Measurements from ENCODE around the gene SLC2A8. TPM values are rescaled to one million over a fixed set of nuclear protein-coding genes. Genes with fewer than 3 reads are reported as not detected.

Gene SLC2A8, protein sequence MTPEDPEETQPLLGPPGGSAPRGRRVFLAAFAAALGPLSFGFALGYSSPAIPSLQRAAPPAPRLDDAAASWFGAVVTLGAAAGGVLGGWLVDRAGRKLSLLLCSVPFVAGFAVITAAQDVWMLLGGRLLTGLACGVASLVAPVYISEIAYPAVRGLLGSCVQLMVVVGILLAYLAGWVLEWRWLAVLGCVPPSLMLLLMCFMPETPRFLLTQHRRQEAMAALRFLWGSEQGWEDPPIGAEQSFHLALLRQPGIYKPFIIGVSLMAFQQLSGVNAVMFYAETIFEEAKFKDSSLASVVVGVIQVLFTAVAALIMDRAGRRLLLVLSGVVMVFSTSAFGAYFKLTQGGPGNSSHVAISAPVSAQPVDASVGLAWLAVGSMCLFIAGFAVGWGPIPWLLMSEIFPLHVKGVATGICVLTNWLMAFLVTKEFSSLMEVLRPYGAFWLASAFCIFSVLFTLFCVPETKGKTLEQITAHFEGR
- total RNA-seq, result 14.5 TPM

- peak; percentile 73 to 100 (median 99) for DNase-seq (ENCODE audit: low read depth in 2 of 3, low spot score in 2 of 3)
Measured at GRCh38 chr9:127396808-127397645, at the start of gene SLC2A8. Gene SLC2A8 (plus strand): TSS chr9:127397169. CDS start chr9:127397231, 62 bp downstream.

DNA sequence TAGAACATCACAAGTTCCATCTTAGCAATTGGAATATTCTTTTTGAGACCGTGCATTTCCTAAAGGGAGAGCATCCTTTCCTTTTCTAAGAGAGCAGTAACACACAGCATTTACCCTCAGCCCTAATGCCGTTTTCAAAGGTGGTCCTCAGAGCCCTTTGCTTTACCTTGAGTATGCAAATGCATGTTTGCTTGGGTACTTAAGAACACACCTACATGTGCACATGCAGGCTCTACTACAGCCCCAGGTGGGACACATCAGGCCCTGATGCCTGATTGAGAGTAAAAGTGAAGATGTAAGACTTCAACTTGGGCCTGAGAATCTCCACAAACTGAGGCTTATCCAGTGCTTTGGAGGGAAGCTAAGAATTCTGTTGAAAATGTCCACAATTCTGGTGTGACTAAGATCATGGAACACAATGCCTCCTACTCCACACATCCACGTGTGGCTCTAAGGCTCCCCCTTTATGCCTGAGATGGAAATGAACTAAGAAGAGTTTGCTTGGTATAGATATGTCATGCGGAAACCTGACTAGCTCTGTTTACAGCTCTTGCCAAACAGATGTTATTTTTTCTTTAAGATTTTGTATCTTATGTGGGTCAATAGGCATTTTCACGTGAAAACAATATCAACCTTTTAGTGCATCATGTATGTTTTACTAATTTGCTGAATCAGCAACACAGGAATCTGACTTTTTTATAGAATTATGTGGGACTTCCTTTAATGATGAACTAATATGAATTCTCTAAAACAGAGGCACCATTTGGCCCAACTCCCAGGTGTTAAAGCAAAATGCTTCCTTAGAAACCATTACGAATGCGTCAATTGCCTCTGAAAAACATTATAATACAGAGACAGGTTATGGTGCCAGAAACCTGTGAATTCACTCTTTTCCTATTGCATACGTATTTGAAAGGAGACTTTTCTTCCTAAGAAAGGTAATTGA lies 48.9 kb upstream of the SLC2A8 start:
- no peak for DNase-seq (ENCODE audit: low read depth in 2 of 3, low spot score in 2 of 3)

- no peak for DNase-seq (ENCODE audit: low read depth in 2 of 3, low spot score in 2 of 3)
Measured at GRCh38 chr9:127349483-127350113, 47.4 kb upstream of the SLC2A8 start.

DNA sequence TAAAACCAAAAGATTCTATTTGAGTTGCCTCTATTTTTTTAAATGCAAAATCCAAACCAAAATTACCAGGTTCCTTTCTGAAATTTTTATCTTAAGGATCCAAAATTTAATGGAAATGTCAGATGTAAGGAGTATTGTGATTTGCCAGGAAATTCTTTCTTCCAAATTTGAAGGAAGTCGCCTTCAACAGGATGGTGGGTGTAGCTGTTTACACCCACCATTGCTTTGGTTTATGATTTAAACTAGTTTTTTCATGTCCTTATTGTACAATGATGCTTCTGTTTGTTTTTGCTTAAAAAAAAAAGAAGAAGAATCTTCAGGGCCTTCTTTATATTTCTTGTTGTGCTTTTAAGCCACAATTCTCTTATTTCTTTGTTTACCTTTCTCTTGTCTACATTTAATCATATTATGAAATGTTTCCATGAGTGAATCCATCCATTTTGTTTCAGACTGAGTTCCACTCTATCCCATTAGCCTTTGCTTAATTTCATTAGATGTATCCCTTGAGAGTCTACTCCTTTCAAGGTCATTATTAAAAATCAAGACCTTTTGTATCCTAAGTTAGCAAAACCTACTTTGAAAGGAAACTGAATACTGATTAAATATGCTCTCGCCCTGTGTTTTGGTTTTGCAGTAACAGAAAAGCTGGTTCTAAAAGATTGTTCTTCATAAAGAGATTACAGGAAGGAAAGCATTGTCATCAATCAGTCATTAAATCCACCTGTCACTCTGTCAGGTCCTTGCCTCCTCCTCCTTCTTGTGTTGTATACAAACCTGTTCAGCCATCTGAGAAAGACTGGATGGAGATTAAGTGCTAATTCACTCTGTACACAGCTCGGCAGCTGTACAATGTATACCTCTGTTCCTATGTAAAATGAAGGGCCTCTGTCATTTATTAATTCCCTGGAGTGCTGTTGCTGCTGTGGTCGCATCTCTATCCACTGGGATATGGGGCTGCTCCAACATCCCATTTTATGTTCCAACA lies 45.5 kb upstream of the SLC2A8 start:
- DNase-seq (ENCODE audit: low read depth in 2 of 3, low spot score in 2 of 3), result no peak

GRCh38 chr9:127353882-127354281 lies 43.1 kb upstream of the SLC2A8 start:
- peak in 1 of 3 donors; percentile 42 for DNase-seq (ENCODE audit: low read depth in 2 of 3, low spot score in 2 of 3)

- DNase-seq (ENCODE audit: low read depth in 2 of 3, low spot score in 2 of 3), result no peak
Measured at GRCh38 chr9:127356906-127357305, 40.1 kb upstream of the SLC2A8 start.

DNA sequence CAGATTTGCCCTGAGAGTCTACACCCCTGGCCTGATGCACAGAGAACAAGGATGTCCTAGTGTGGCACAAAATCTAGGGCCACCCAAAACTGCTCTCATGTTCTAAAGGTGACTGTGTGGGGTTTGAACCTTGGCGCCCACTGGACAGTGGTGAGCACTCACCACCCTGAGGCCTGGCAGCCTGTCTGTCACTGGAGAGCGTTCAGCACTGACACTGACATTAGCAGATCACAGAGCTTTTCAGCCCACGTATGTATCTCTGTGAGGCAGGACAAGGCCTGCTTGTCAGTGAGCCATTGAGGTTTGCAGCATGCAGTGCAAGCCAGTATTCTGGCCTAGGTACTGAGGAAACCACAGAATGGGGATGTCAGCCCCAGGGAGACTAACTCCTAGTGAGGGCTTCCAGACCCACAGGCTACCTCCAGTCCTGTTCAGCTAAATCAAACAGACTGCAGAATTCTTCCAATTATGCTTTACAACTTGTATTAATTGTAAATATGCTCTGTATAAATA lies 38.9 kb upstream of the SLC2A8 start:
- DNase-seq (ENCODE audit: low read depth in 2 of 3, low spot score in 2 of 3), result no peak

DNA sequence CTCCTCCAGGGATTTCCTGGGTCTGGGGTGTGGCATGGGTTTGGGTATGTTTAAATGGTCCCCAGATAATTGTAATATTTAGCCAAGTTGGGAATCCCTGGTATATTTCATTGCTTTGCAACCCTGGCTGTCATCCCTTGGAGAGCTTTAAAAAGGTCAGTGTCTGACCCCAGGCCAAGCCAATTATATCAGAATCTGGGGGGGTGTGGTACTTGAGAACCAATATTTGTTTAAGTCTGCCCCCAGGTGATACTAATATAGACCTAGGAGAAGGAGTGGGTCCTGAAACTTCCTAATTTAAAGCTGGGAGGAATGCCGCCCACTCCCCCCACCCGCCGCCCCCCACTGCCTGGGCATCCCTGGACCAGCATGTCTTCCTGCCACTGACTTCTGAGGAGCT lies 38.2 kb upstream of the SLC2A8 start:
- DNase-seq (ENCODE audit: low read depth in 2 of 3, low spot score in 2 of 3), result no peak

DNA sequence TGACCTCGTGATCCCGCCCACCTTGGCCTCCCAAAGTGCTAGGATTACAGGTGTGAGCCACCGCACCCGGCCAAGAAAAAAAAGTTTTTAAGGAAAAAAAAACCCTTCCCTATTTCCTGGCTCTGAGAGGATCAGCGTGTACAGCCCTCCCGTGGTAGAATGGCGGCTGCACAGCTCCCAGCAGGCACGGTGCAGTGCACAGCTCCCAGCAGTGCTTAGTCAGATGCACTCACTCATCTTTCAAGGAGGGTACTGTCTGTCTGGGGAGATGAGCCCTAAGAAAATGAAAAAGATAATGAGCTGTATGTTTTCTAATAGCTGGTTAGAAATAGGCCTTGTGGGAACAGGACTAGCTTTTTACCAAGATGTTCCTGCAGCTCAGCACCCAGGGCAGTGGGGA lies 36.7 kb upstream of the SLC2A8 start:
- no peak for DNase-seq (ENCODE audit: low read depth in 2 of 3, low spot score in 2 of 3)

GRCh38 chr9:127360829-127361228 lies 36.1 kb upstream of the SLC2A8 start:
- DNase-seq (ENCODE audit: low read depth in 2 of 3, low spot score in 2 of 3), result no peak

GRCh38 chr9:127361561-127361960 lies 35.4 kb upstream of the SLC2A8 start:
- DNase-seq (ENCODE audit: low read depth in 2 of 3, low spot score in 2 of 3), result peak in 2 of 3 donors; percentile 56 to 75

DNA sequence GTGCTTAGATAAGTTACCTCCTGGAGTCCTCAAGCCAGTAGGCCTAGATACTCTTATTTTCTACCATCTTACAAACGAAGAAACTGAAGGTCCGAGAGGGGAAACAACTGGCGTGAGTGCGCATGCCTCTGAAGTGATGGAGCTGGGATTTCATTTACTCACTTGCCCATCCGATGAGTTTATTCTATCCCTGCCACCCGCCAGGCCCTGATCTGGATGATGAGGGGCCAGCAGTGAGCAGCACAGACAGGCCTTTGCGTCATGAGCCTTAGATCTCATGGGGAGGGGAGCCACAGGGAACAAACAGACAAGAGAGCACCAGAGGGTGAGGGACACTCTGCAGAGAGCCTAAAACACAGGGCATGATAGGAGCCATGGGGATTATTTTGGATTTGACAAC lies 34.1 kb upstream of the SLC2A8 start:
- DNase-seq (ENCODE audit: low read depth in 2 of 3, low spot score in 2 of 3), result no peak

DNA sequence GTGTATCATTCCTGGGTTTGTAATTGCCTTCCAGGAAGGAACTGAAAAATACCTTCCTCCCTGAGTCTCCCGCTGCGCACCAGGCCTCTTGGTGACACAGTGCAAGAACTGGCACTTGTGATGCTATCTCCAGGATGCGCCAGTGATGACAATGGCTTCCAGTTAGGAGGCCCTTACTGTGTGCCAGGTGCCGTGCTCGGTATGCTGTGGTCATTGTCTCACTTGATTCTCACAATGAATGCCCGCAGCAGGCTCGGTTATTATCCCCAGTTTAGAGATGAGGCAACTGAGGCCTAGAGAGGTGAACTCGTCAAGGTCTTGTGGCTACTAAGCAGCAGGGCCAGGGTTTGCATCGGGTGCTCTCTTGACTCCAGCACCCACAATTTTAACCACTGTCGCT lies 31.5 kb upstream of the SLC2A8 start:
- no peak for DNase-seq (ENCODE audit: low read depth in 2 of 3, low spot score in 2 of 3)

DNA sequence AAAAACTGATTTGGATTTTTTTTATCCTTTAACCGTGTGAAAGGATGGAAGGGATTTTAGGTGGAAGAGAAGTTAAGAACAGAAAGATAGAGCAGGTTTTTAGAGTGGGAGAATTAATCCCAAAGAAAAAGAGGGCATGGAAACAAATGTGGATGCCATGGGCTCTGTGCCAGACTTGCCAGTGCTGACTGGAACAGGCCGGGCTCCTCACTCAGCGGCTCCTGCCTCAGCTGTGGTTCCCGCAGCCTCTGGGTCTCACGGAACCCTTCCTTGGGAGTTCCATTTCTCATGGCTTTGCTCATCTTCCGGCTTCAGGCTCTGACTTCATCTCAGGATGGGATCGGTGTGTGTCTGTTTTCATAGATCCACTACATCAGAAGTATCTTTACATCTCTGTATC lies 30.4 kb upstream of the SLC2A8 start:
- DNase-seq (ENCODE audit: low read depth in 2 of 3, low spot score in 2 of 3), result no peak

- no peak for DNase-seq (ENCODE audit: low read depth in 2 of 3, low spot score in 2 of 3)
Measured at GRCh38 chr9:127368852-127369402, 28.0 kb upstream of the SLC2A8 start.

GRCh38 chr9:127369428-127369827 lies 27.5 kb upstream of the SLC2A8 start:
- DNase-seq (ENCODE audit: low read depth in 2 of 3, low spot score in 2 of 3), result no peak

GRCh38 chr9:127370147-127370579 lies 26.8 kb upstream of the SLC2A8 start:
- DNase-seq (ENCODE audit: low read depth in 2 of 3, low spot score in 2 of 3), result no peak

Data from hematopoietic multipotent progenitor cell (in vitro differentiated cells).